ENCODE data around the gene HILPDA.
A peak's percentile ranks its signal among the peaks of the same experiment; 100 is the strongest.

GRCh38 chr7:128409596-128410450, 45.9 kb upstream of the HILPDA start, which contains the start of gene IMPDH1:
- TF ChIP-seq TEAD4 (IDR thresholded peaks at IDR 0.05) (no peak), TAF1 (IDR thresholded peaks at IDR 0.05; ENCODE audit: low read depth) (no peak), REST (IDR thresholded peaks at IDR 0.05; ENCODE audit: low read depth) (no peak), CEBPB (IDR thresholded peaks at IDR 0.05) (no peak), CREB1 (IDR thresholded peaks at IDR 0.05; ENCODE audit: low read depth) (no peak), TCF12 (IDR thresholded peaks at IDR 0.05; ENCODE audit: low read depth) (peak; percentile 60), EP300 (IDR thresholded peaks at IDR 0.05; ENCODE audit: borderline replicate concordance) (0 out of 2 replicates have a peak, but pooled peaks have one; percentile 16), MAX (IDR thresholded peaks at IDR 0.05) (no peak; the same call in none of the 2 replicates)

Measured in Ishikawa (cell line).